CD14-positive monocyte (primary cell): ENCODE results near the gene MPC1L. TPM values are rescaled to one million over a fixed set of nuclear protein-coding genes. Genes with fewer than 3 reads are reported as not detected.

Experiments
- DNase-seq, 3 donors: peaks; one replicate each; pipeline ENCODE4 v3.0.0-alpha.2; 2011 to 2022
- H2AFZ ChIP-seq: 2 replicates; pipeline ENCODE4 v1.6.0; 2012; ENCODE audit warnings: mild to moderate bottlenecking, low read depth, low read length, inconsistent platforms; ENCODE audit not compliant: insufficient read depth, poor library complexity, severe bottlenecking
- H3K27ac ChIP-seq, 2 donors: 1 replicate in 1 of 2; 2 replicates in 1 of 2; pipeline ENCODE4 v1.5.1; 2012 to 2013; ENCODE audit warnings: low read length in 2 of 2, control low read depth in 1 of 2, inconsistent platforms in 1 of 2, low read depth in 1 of 2, mild to moderate bottlenecking in 1 of 2
- H3K27me3 ChIP-seq, 2 donors: one replicate each; pipeline versions ENCODE4 v1.6.0 to v1.6.1; 2011 to 2013; ENCODE audit warnings: low read length in 2 of 2; ENCODE audit not compliant: control insufficient read depth in 2 of 2, insufficient read depth in 2 of 2
- H3K36me3 ChIP-seq, 2 donors: replicated peaks in 1 of 2; 1 replicate in 1 of 2; 2 replicates in 1 of 2; pipeline versions ENCODE4 v1.5.1 to v1.6.1; 2012 to 2013; ENCODE audit warnings: low read length in 2 of 2, control low read depth in 1 of 2, inconsistent platforms in 1 of 2, mild to moderate bottlenecking in 1 of 2; ENCODE audit not compliant: insufficient read depth in 2 of 2, control insufficient read depth in 1 of 2
- H3K4me1 ChIP-seq, 2 donors: 1 replicate in 1 of 2; 2 replicates in 1 of 2; pipeline versions ENCODE4 v1.5.1 to v1.6.1; 2012 to 2013; ENCODE audit warnings: low read length in 2 of 2, control low read depth in 1 of 2, inconsistent platforms in 1 of 2, mild to moderate bottlenecking in 1 of 2, moderate library complexity in 1 of 2; ENCODE audit not compliant: insufficient read depth in 2 of 2, control insufficient read depth in 1 of 2
- H3K4me2 ChIP-seq: replicated peaks from 2 replicates; pipeline ENCODE3; 2012; ENCODE audit warnings: low read length, moderate library complexity, mild to moderate bottlenecking; ENCODE audit not compliant: poor library complexity, severe bottlenecking; ENCODE audit errors: extremely low read depth
- H3K4me3 ChIP-seq, 3 experiments: fragments of 200-600 bp in 1 of 3; sonication (generic) in 1 of 3; replicated peaks in 1 of 3; 1 replicate in 2 of 3; 2 replicates in 1 of 3; pipeline ENCODE4 v1.5.1; 2011 to 2013; ENCODE audit warnings: low read length in 3 of 3, mild to moderate bottlenecking in 3 of 3, control low read depth in 2 of 3, low read depth in 2 of 3, inconsistent platforms in 1 of 3, moderate library complexity in 1 of 3
- H3K79me2 ChIP-seq: 2 replicates; pipeline ENCODE4 v1.6.0; 2012; ENCODE audit warnings: mild to moderate bottlenecking, control low read depth, inconsistent platforms, low read length, moderate library complexity; ENCODE audit not compliant: insufficient read depth
- H3K9ac ChIP-seq: 2 replicates; pipeline ENCODE4 v1.6.0; 2017; ENCODE audit warnings: low read length, mild to moderate bottlenecking; ENCODE audit not compliant: insufficient read depth, poor library complexity, severe bottlenecking
- H3K9me3 ChIP-seq, 2 donors: replicated peaks in 1 of 2; 1 replicate in 1 of 2; 2 replicates in 1 of 2; pipeline versions ENCODE4 v1.5.1 to v1.6.1; 2012 to 2013; ENCODE audit warnings: low read length in 2 of 2, control low read depth in 1 of 2; ENCODE audit not compliant: control insufficient read depth in 1 of 2, insufficient read depth in 1 of 2
- H4K20me1 ChIP-seq: 2 replicates; pipeline ENCODE4 v1.6.0; 2012; ENCODE audit warnings: mild to moderate bottlenecking, low read length, control low read depth, moderate library complexity; ENCODE audit not compliant: insufficient read depth
- H3K27ac Mint-ChIP-seq, 7 donors: one replicate each; pipeline ENCODE4 v1.8.0; 2020; ENCODE audit warnings: mild to moderate bottlenecking in 7 of 7, mixed read lengths in 7 of 7, moderate library complexity in 6 of 7, inconsistent platforms in 2 of 7
- H3K27me3 Mint-ChIP-seq, 3 donors: one replicate each; pipeline ENCODE4 v1.8.0; 2021 to 2022; ENCODE audit warnings: low read depth in 3 of 3, mild to moderate bottlenecking in 3 of 3, mixed read lengths in 3 of 3, moderate library complexity in 3 of 3, inconsistent platforms in 1 of 3
- H3K36me3 Mint-ChIP-seq, 2 donors: one replicate each; pipeline ENCODE4 v1.8.0; 2020; ENCODE audit warnings: mixed read lengths in 2 of 2, inconsistent platforms in 1 of 2, mild to moderate bottlenecking in 1 of 2
- H3K4me1 Mint-ChIP-seq: one replicate; pipeline ENCODE4 v1.8.0; 2020; ENCODE audit warnings: mild to moderate bottlenecking, mixed read lengths
- H3K4me3 Mint-ChIP-seq, 2 donors: one replicate each; pipeline ENCODE4 v1.8.0; 2020; ENCODE audit warnings: mild to moderate bottlenecking in 2 of 2, mixed read lengths in 2 of 2, moderate library complexity in 1 of 2
- H3K9me3 Mint-ChIP-seq, 7 donors: one replicate each; pipeline ENCODE4 v1.8.0; 2020 to 2022; ENCODE audit warnings: mixed read lengths in 7 of 7, mild to moderate bottlenecking in 6 of 7, moderate library complexity in 6 of 7, inconsistent platforms in 2 of 7
- WGBS: methylation state at CpG from one replicate; pipeline ENCODE4 v1.1.5; 2013; ENCODE audit warnings: missing lambda C conversion rate; ENCODE audit not compliant: insufficient coverage; 5-methylcytosine and 5-hydroxymethylcytosine counted together
- intact Hi-C, 2 donors: fragments of 100-400 bp; cut with micrococcal nuclease; formaldehyde crosslinking; loops; one replicate each; pipeline versions ENCODE4 v1.15.0 to v1.15.1; 2023
- polyA plus RNA-seq, 3 donors: library from polyadenylated mRNA; depleted of rRNA in 1 of 3; unstranded in 2 of 3; stranded (reverse) in 1 of 3; fragments of 300-500 nt in 2 of 3; fragments of >200 nt in 1 of 3; fragmentation: Illumina TruSeq in 2 of 3; gene quantifications; 1 replicate in 2 of 3; 2 replicates in 1 of 3; pipeline ENCODE4 v1.2.3, GENCODE V29; 2012 to 2021
- TF ChIP-seq, protein P1 (sequence below): fragments of 200-600 bp; IDR thresholded peaks from one replicate; pipeline ENCODE4 v1.8.0; 2022; ENCODE audit warnings: antibody characterized with exemption, mild to moderate bottlenecking

MPC1L gene
- polyA plus RNA-seq, 3 donors, result not detected

DNA sequence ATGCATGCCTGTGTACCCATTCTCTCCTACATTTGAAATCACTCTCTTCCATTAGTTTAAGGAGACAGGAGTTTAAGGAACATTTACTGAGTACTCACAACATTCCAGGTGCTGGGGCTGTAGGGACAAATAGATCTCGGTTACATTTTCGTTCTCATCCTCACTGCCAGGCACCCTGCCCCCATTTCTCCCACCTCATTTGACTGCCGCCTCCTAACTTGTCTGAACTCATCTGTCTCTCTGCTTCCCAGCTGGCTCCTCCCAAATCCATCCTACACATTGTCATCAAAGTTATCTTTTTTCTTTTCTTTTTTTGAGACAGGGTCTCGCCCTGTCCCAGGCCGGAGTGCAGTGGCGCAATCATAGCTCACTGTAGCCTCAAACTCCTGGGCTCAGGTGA is 19.8 kb upstream of the MPC1L start:
- H3K4me3 ChIP-seq, result no peak overlapping the region
- H2AFZ ChIP-seq, result no peak overlapping the region
- TF ChIP-seq, protein P1, sequence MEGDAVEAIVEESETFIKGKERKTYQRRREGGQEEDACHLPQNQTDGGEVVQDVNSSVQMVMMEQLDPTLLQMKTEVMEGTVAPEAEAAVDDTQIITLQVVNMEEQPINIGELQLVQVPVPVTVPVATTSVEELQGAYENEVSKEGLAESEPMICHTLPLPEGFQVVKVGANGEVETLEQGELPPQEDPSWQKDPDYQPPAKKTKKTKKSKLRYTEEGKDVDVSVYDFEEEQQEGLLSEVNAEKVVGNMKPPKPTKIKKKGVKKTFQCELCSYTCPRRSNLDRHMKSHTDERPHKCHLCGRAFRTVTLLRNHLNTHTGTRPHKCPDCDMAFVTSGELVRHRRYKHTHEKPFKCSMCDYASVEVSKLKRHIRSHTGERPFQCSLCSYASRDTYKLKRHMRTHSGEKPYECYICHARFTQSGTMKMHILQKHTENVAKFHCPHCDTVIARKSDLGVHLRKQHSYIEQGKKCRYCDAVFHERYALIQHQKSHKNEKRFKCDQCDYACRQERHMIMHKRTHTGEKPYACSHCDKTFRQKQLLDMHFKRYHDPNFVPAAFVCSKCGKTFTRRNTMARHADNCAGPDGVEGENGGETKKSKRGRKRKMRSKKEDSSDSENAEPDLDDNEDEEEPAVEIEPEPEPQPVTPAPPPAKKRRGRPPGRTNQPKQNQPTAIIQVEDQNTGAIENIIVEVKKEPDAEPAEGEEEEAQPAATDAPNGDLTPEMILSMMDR, result no peak
- peaks cover 41 to 80% of the 10 kb centered on the region in 2 donors for H3K36me3 ChIP-seq
- no peaks in the 10 kb centered on the region for H3K79me2 ChIP-seq
- peaks cover 5% of the 10 kb centered on the region for H4K20me1 ChIP-seq
- H3K4me2 ChIP-seq, result no peak overlapping the region
- H3K27ac ChIP-seq, result no peak overlapping the region
- H3K9me3 Mint-ChIP-seq, result peaks cover 0 to 2% (median 0%) of the 10 kb centered on the region in 7 donors
- 100% methylated on average over 3 of the region's 6 CpGs for WGBS
- intact Hi-C loops, result no loop called here
- no peak for DNase-seq
- no peaks in the 10 kb centered on the region for H3K4me1 ChIP-seq
- no peaks in the 10 kb centered on the region for H3K4me1 Mint-ChIP-seq
- peaks cover 0 to 36% of the 10 kb centered on the region in 2 donors for H3K27me3 ChIP-seq
- peaks cover 46 to 65% of the 10 kb centered on the region in 2 donors for H3K36me3 Mint-ChIP-seq
- H3K9me3 ChIP-seq, result no peaks in the 10 kb centered on the region
- no peak overlapping the region for H3K4me3 Mint-ChIP-seq
- no peak overlapping the region for H3K9ac ChIP-seq
- peaks cover 0 to 34% (median 0%) of the 10 kb centered on the region in 3 donors for H3K27me3 Mint-ChIP-seq
- H3K27ac Mint-ChIP-seq, result no peak overlapping the region

DNA sequence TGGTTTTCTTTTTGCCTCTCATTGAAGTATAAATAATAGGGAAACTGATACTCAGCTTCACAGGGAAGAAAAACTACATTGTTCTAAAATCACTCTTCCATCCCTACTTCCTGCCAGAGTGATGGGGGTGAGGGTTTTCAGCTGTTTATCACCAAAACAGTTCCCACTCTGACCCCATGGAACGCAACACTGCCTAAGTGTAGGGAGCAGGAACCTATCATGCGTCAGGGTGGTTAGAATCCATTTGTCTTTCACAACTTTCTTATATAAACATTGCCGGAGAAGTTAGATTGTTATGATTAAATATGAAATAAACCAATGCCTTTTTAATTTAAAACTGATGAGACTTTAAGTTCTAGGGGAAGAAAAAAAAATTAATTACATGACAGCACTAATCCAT is 15.8 kb upstream of the MPC1L start:
- peaks cover 0 to 22% of the 10 kb centered on the region in 2 donors for H3K27me3 ChIP-seq
- Mint-ChIP-seq H3K4me1 (no peaks in the 10 kb centered on the region), H3K9me3 (peaks cover 0 to 2% (median 0%) of the 10 kb centered on the region in 7 donors), H3K4me3 (no peak overlapping the region), H3K36me3 (peaks cover 17 to 30% of the 10 kb centered on the region in 2 donors), H3K27ac (peak overlapping the region in 1 of 7 donors; percentile 1), H3K27me3 (peaks cover 0 to 26% (median 0%) of the 10 kb centered on the region in 3 donors)
- no peak for DNase-seq
- no peaks in the 10 kb centered on the region for H3K9me3 ChIP-seq
- TF ChIP-seq, protein P1, result no peak
- no peak overlapping the region for H2AFZ ChIP-seq
- H3K4me3 ChIP-seq, result no peak overlapping the region
- no CpG with 5 or more reads among the region's 3 CpGs for WGBS
- H3K27ac ChIP-seq, result no peak overlapping the region
- no peak overlapping the region for H3K4me2 ChIP-seq
- no peaks in the 10 kb centered on the region for H3K4me1 ChIP-seq
- intact Hi-C loops, result no loop called here
- H4K20me1 ChIP-seq, result no peaks in the 10 kb centered on the region
- no peak overlapping the region for H3K9ac ChIP-seq
- H3K36me3 ChIP-seq, result peaks cover 10 to 45% of the 10 kb centered on the region in 2 donors
- no peaks in the 10 kb centered on the region for H3K79me2 ChIP-seq
